HepG2 (cell line): ENCODE results near the gene SRSF3. TPM values are rescaled to one million over a fixed set of nuclear protein-coding genes. Genes with fewer than 3 reads are reported as not detected.

ENCODE experiments used
- CENPT ChIP-seq: sonication (generic); formaldehyde crosslinking; IDR thresholded peaks from 2 replicates; pipeline ENCODE4 v1.8.0; 2022; ENCODE audit warnings: low read depth, mild to moderate bottlenecking, moderate library complexity, missing genetic modification reagents
- CENPX ChIP-seq: sonication (generic); formaldehyde crosslinking; IDR thresholded peaks from 2 replicates; pipeline ENCODE4 v1.9.0; 2021; ENCODE audit warnings: mild to moderate bottlenecking, missing genetic modification reagents, moderate library complexity
- CHD4 ChIP-seq: fragments of 200-600 bp; sonication (generic); IDR thresholded peaks from 2 replicates; pipeline ENCODE4 v1.7.0; 2017; ENCODE audit warnings: mild to moderate bottlenecking, low read length, borderline replicate concordance
- ESRRA ChIP-seq: sonication (generic); formaldehyde crosslinking; IDR thresholded peaks from 2 replicates; pipeline ENCODE4 v1.5.1; 2020; ENCODE audit warnings: mild to moderate bottlenecking, low read depth, missing genetic modification reagents
- ETV5 ChIP-seq: IDR thresholded peaks from 2 replicates; pipeline ENCODE4 v1.6.1; 2018; ENCODE audit warnings: missing biosample characterization, missing genetic modification reagents, inconsistent platforms, borderline replicate concordance
- FOXK2 ChIP-seq: fragments of 450-650 bp; IDR thresholded peaks from 2 replicates; pipeline ENCODE4 v1.6.1; 2016
- GATAD1 ChIP-seq: IDR thresholded peaks from 2 replicates; pipeline ENCODE4 v1.6.1; 2016; ENCODE audit warnings: missing genetic modification reagents, missing compliant biosample characterization
- ISX ChIP-seq: sonication (generic); formaldehyde crosslinking; conservative IDR thresholded peaks from 2 replicates; pipeline ENCODE4 v1.5.0; 2020; ENCODE audit warnings: missing genetic modification reagents
- KDM5A ChIP-seq: fragments of 200-600 bp; sonication (generic); IDR thresholded peaks from 2 replicates; pipeline ENCODE4 v1.7.0; 2018; ENCODE audit warnings: antibody characterized with exemption, mild to moderate bottlenecking, low read length, borderline replicate concordance
- MAFF ChIP-seq: IDR thresholded peaks from 2 replicates; pipeline ENCODE4 v1.6.1; 2011; ENCODE audit warnings: low read depth, low read length, improper control_type of control experiment
- PPARG ChIP-seq: conservative IDR thresholded peaks from 2 replicates; pipeline ENCODE4 v1.6.1; 2016; ENCODE audit warnings: missing biosample characterization, missing genetic modification reagents
- RBAK ChIP-seq: sonication (generic); formaldehyde crosslinking; IDR thresholded peaks from 2 replicates; pipeline ENCODE4 v1.5.1; 2020; ENCODE audit warnings: mild to moderate bottlenecking, missing genetic modification reagents
- SAP130 ChIP-seq: IDR thresholded peaks from 2 replicates; pipeline ENCODE4 v1.6.1; 2016; ENCODE audit warnings: low read depth
- YEATS2 ChIP-seq: sonication (generic); formaldehyde crosslinking; IDR thresholded peaks from 2 replicates; pipeline ENCODE4 v1.4.0; 2020; ENCODE audit warnings: missing genetic modification reagents, borderline replicate concordance
- ZNF235 ChIP-seq: sonication (generic); formaldehyde crosslinking; IDR thresholded peaks from 2 replicates; pipeline ENCODE4 v1.8.1; 2023; ENCODE audit warnings: mild to moderate bottlenecking, missing genetic modification reagents, borderline replicate concordance
- ZNF550 ChIP-seq: sonication (generic); formaldehyde crosslinking; IDR thresholded peaks from 2 replicates; pipeline ENCODE4 v1.4.0; 2020; ENCODE audit warnings: mild to moderate bottlenecking, missing genetic modification reagents, borderline replicate concordance
- ZNF670 ChIP-seq: sonication (generic); formaldehyde crosslinking; IDR thresholded peaks from 2 replicates; pipeline ENCODE4 v1.8.0; 2022; ENCODE audit warnings: mild to moderate bottlenecking, missing genetic modification reagents, borderline replicate concordance
- polyA plus RNA-seq, 8 experiments: library from polyadenylated mRNA; depleted of rRNA in 3 of 8; stranded (reverse) in 7 of 8; unstranded in 1 of 8; fragments of >200 nt; fragmentation: Illumina TruSeq in 4 of 8; extraction: Trizol in 4 of 8; gene quantifications; 2 replicates each; pipeline versions ENCODE4 v1.2.1 to v1.2.3, GENCODE V29; 2011 to 2016; ENCODE audit warnings: low read depth in 4 of 8, missing spikeins in 1 of 8, mixed read lengths in 1 of 8; ENCODE audit not compliant: insufficient read depth in 1 of 8
- total RNA-seq, 5 experiments: library from RNA; depleted of rRNA; stranded (reverse); fragments of >200 nt; fragmentation: Illumina TruSeq; extraction: Trizol; gene quantifications; 2 replicates each; pipeline ENCODE4 v1.2.3, GENCODE V29; 2016; ENCODE audit warnings: low read depth in 1 of 5
- TF ChIP-seq, protein P1 (sequence below): sonication (generic); formaldehyde crosslinking; IDR thresholded peaks from 2 replicates; pipeline ENCODE4 v1.4.0; 2020; ENCODE audit warnings: mild to moderate bottlenecking, missing genetic modification reagents
- TF ChIP-seq, protein P2 (sequence below): sonication (generic); formaldehyde crosslinking; IDR thresholded peaks from 2 replicates; pipeline ENCODE4 v1.5.0; 2020; ENCODE audit warnings: missing genetic modification reagents
- TF ChIP-seq, protein P3 (sequence below): sonication (generic); formaldehyde crosslinking; conservative IDR thresholded peaks from 2 replicates; pipeline ENCODE4 v1.8.0; 2022; ENCODE audit warnings: missing genetic modification reagents

The SRSF3 gene
- total and polyA plus RNA-seq, 2 of the 13 experiments (the other 11 are each of a cell fraction or from before 2014, with no cell fraction given) = 206 to 684 TPM

GRCh38 chr6:36546920-36547645 lies 47.1 kb upstream of the SRSF3 start, which contains the start of gene STK38 (continued):
- TF ChIP-seq KDM5A = no peak
- no peak for TF ChIP-seq ZNF670
- peak; percentile 81 for TF ChIP-seq SAP130 (CRISPR knock-in tag)
- TF ChIP-seq CENPX (CRISPR knock-in tag) = no peak
- TF ChIP-seq, protein P1, sequence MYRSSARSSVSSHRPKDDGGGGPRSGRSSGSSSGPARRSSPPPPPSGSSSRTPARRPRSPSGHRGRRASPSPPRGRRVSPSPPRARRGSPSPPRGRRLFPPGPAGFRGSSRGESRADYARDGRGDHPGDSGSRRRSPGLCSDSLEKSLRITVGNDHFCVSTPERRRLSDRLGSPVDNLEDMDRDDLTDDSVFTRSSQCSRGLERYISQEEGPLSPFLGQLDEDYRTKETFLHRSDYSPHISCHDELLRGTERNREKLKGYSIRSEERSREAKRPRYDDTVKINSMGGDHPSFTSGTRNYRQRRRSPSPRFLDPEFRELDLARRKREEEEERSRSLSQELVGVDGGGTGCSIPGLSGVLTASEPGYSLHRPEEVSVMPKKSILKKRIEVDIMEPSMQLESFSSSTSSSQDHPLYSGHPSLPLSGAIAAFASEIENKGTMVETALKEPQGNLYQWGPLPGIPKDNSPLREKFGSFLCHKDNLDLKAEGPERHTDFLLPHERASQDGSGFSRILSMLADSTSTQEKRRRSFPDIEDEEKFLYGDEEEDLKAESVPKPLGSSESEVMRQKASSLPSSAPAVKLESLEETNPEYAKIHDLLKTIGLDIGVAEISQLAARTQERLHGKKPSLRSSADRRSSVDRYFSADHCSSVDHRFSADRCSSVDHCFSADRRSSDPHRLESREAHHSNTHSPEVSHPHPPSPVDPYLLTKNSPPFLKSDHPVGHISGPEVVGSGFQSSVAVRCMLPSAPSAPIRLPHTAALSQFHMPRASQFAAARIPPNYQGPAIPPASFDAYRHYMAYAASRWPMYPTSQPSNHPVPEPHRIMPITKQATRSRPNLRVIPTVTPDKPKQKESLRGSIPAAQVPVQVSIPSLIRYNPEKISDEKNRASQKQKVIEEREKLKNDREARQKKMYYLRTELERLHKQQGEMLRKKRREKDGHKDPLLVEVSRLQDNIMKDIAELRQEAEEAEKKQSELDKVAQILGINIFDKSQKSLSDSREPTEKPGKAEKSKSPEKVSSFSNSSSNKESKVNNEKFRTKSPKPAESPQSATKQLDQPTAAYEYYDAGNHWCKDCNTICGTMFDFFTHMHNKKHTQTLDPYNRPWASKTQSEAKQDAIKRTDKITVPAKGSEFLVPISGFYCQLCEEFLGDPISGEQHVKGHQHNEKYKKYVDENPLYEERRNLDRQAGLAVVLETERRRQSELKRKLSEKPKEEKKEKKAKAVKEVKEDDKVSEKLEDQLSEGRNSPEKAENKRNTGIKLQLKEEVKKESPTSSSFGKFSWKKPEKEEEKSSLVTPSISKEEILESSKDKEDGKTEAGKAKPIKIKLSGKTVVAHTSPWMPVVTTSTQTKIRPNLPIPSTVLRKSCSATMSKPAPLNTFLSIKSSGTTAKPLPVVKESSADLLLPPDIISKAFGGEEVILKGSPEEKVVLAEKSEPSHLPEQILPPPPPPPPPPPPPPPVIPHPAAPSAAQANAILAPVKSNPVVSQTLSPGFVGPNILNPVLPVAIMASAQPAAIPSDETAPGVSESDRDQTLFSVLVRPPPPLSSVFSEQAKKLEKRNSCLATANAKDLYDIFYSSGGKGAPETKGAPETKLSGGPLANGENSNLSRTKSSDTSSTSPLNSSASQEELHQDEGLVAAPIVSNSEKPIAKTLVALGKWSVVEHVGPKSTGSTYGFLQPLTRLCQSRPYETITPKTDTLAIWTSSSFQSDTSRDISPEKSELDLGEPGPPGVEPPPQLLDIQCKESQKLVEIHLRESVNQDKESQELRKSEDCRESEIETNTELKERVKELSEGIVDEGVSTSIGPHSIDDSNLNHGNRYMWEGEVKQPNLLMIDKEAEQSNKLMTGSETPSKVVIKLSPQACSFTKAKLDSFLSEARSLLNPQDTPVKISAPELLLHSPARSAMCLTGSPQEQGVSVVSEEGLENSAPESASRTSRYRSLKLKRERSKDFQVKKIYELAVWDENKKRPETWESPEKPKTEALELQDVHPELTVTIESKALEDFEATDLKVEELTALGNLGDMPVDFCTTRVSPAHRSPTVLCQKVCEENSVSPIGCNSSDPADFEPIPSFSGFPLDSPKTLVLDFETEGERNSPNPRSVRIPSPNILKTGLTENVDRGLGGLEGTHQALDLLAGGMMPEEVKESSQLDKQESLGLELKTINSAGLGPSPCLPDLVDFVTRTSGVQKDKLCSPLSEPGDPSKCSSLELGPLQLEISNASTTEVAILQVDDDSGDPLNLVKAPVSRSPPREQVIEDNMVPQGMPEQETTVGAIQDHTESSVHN (CRISPR knock-in tag) = no peak
- peak; percentile 92; the same call in 1 of the 2 replicates for TF ChIP-seq ZNF235 (CRISPR knock-in tag)
- TF ChIP-seq YEATS2 (CRISPR knock-in tag) = peak; percentile 80; the same call in 1 of the 2 replicates
- no peak for TF ChIP-seq ETV5
- TF ChIP-seq, protein P2, sequence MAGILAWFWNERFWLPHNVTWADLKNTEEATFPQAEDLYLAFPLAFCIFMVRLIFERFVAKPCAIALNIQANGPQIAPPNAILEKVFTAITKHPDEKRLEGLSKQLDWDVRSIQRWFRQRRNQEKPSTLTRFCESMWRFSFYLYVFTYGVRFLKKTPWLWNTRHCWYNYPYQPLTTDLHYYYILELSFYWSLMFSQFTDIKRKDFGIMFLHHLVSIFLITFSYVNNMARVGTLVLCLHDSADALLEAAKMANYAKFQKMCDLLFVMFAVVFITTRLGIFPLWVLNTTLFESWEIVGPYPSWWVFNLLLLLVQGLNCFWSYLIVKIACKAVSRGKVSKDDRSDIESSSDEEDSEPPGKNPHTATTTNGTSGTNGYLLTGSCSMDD = no peak
- no peak; the same call in 1 of the 2 replicates for TF ChIP-seq ZNF550 (CRISPR knock-in tag)
- TF ChIP-seq, protein P3, sequence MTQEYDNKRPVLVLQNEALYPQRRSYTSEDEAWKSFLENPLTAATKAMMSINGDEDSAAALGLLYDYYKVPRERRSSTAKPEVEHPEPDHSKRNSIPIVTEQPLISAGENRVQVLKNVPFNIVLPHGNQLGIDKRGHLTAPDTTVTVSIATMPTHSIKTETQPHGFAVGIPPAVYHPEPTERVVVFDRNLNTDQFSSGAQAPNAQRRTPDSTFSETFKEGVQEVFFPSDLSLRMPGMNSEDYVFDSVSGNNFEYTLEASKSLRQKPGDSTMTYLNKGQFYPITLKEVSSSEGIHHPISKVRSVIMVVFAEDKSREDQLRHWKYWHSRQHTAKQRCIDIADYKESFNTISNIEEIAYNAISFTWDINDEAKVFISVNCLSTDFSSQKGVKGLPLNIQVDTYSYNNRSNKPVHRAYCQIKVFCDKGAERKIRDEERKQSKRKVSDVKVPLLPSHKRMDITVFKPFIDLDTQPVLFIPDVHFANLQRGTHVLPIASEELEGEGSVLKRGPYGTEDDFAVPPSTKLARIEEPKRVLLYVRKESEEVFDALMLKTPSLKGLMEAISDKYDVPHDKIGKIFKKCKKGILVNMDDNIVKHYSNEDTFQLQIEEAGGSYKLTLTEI = no peak
- peak; percentile 57; the same call in 1 of the 2 replicates for TF ChIP-seq CENPT (CRISPR knock-in tag)
- peak; percentile 54; the same call in 1 of the 2 replicates for TF ChIP-seq GATAD1
- no peak for TF ChIP-seq CHD4
- no peak for TF ChIP-seq ISX (CRISPR knock-in tag)
- TF ChIP-seq FOXK2 = no peak
- no peak for TF ChIP-seq PPARG
- TF ChIP-seq ESRRA = peak; percentile 48; the same call in 1 of the 2 replicates
- no peak for TF ChIP-seq RBAK
- no peak for TF ChIP-seq MAFF
